Measurements from ENCODE around the gene COLQ. TPM values are rescaled to one million over a fixed set of nuclear protein-coding genes. Genes with fewer than 3 reads are reported as not detected.
"Not testable (repeated sequence)": the region's sequence is repeated elsewhere in the genome, so short reads cannot be mapped to it uniquely, and the experiment has no call there.

COLQ gene
- polyA plus RNA-seq (2014; cell fraction: cytosol; rRNA removed) = 3.4 and 4.7 TPM in 2 replicates
- 12.5 and 15.5 TPM in 2 replicates for polyA plus RNA-seq (2014; cell fraction: nucleus; rRNA removed)

- DNase-seq (ENCODE audit: low spot score) = no peak
Measured at GRCh38 chr3:15521573-15521965, at the start of gene COLQ. Gene COLQ, minus strand, starts transcription at chr3:15521706. Its CDS starts 81 bp downstream, at chr3:15521625.

DNA sequence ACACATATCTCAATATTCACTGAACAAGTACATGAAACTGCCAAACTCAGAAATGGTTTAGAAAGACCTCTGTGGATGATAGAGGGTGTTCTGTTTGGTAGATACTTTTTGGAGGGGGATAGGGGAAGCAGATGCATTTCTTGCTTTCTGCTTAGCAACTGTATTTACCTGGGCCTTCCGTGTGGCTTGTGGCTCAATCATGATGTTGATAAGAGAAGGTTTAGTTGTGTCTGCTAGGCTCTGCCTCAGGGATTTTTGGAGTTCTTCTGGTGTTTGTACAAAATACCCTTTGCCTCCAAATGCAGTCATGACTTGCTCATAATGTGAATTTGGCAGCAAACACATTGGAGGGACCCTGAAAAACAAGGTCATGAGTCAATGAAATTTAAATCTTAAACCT lies 41.7 kb upstream of the COLQ start:
- no peak for DNase-seq (ENCODE audit: low spot score)

GRCh38 chr3:15562560-15562959 lies 41.1 kb upstream of the COLQ start:
- no peak for DNase-seq (ENCODE audit: low spot score)

- no peak for DNase-seq (ENCODE audit: low spot score)
Measured at GRCh38 chr3:15558581-15558980, 37.1 kb upstream of the COLQ start.

DNA sequence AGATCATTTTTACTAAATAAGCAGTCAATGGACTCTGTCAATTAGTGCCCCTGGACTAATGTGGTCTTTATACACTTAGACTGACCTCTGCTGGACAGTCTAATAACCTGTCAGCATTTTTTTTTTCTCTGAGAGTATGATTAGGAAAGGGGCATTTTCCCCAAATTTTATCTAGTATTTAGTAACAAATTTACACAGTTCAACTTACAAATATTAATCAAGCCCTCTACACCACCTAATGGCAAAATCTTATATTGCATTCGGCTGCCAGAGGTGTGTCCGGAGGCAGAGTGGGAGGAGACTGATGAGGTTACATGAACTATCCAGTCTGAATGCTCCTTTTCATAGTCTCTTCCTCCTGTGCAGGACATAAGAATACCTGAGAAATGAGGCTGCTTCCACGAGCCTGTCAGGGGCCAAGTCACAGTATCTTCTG lies 36.0 kb upstream of the COLQ start:
- peak; percentile 74 for DNase-seq (ENCODE audit: low spot score)

GRCh38 chr3:15556512-15556911 lies 35.0 kb upstream of the COLQ start:
- no peak for DNase-seq (ENCODE audit: low spot score)

GRCh38 chr3:15553749-15554148 lies 32.2 kb upstream of the COLQ start:
- no peak for DNase-seq (ENCODE audit: low spot score)

- no peak for DNase-seq (ENCODE audit: low spot score)
Measured at GRCh38 chr3:15551902-15552301, 30.4 kb upstream of the COLQ start.

DNA sequence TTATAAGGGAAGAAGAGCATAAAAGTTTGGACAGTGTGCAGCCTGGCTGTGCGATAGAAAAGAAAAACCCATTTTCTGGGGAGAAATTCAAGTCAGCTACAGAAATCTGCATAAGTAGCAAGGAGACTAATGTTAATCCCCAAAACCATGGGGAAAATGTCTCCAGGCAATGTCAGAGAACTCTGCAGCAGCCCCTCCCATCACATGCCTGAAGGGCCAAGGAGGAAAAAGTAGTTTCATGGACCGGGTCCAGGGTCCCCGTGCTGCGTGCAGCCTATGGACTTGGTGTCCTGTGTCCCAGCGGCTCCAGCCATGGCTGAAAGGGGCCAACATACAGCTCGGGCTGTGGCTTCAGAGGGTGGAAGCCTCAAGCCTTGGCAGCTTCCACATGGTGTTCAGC lies 28.3 kb upstream of the COLQ start:
- DNase-seq (ENCODE audit: low spot score) = no peak

GRCh38 chr3:15542614-15543013 lies 21.1 kb upstream of the COLQ start:
- no peak for DNase-seq (ENCODE audit: low spot score)

DNA sequence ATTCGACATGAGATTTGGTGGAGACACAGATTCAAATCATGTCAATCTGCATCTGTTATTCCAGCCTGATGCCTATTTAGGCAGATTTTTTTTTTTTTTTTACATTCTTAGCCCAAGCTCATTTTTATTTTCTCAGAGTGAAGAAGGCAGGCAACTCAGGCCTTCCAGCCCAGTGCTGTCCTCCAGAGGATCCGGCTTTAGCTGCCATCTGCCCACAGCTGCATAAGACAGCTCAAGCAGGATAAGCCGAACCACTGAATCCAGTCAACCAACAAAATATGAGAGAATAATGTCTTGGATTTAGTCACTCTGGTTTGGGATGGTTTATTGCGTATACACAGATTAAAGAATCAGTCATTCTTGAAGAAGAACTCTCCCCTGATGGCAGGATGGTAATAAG lies 19.9 kb upstream of the COLQ start:
- no peak for DNase-seq (ENCODE audit: low spot score)

DNA sequence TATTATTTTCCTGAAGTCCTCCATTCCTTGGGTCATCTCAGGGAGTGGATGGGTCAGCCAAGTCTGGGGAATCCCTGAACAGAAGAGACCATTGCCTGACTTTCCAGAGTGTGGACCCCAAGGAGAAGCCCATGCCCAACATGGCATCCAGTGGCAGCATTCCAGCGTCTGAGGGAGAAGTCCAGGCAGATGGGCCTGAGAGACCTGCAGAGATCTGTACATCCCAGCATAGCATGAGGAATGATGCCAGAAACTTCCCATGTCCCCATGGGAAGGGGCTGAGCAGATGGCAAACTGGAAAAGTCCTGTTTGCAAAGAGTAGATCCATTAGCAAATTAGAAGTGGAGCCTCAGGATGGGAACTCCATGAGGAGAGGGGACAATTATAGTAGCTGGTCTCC lies 17.6 kb upstream of the COLQ start:
- DNase-seq (ENCODE audit: low spot score) = no peak

GRCh38 chr3:15538345-15538744 lies 16.8 kb upstream of the COLQ start:
- no peak for DNase-seq (ENCODE audit: low spot score)

DNA sequence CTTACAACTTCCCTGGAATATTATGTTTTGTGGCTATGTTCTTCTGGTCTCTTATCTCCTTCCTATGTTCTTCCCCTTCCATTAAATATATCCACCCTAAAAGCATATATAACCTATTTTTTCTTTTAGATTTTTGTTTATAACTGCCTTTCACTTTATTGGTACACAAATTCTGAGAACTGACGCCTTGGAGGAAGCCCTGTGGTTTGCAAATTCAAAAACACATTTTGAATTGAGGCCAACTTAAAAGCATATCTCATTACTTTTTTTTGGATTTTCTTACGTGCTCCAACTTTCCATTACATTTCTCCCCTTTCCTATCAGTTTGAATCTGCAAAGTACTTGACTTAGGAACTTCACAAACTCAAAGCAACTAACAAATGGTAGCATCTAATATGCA lies 15.3 kb upstream of the COLQ start:
- no peak for DNase-seq (ENCODE audit: low spot score)

DNA sequence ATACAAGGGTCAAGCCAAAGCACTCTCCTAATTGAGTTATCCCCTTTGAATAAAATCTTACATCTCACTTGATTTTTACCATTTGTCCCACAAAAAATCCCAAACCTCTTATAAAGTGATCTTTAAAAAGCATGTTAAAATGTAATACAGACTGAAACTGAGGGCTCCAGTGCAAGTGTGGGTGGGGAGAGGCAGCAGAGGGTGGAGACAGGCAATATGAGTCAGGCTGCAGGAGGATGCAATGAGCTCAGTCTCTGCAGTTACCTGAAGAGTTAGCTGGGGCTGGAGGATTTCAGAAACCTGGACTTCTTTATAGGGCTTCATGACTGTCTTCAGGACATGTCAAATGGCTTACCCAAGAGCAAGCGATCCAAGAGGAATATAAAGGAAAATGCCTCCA lies 14.2 kb upstream of the COLQ start:
- no peak for DNase-seq (ENCODE audit: low spot score)

DNA sequence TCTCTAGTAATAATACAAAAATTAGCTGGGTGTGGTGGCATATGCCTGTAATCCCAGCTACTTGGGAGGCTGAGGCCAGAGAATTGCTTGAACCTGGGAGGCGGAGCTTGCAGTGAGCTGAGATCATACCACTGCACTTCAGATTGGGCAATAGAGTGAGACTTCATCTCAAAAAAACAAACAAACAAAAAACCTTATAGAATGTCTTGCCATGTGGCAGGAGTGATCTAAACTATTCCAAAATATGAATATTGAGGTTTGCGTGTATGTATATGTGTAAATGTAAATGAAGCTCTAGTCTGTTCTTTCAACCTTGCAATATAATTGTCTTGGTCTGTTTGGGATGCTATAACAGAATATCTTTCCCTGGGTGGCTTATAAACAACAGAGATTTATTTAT lies 11.1 kb upstream of the COLQ start:
- DNase-seq (ENCODE audit: low spot score) = not testable (repeated sequence)

DNA sequence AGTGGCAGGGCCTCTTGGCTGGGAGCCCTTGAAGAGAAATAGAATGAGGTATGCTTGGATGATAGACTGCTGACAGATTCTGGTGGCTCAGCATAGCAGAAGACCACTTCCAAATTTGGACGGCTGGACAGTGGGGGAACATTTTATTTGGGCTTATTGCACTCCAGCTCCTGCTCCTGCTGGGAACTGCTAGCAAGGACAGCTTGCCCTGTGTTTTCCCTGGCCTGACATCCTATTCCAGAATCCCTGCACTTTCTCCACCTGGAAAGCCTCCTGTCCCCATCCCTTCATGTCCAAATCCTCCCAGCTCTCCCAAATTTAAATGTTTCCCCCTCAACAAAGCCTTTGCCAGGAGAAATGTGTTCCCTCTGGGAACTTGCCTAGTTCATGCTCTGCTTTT lies 9.8 kb upstream of the COLQ start:
- DNase-seq (ENCODE audit: low spot score) = no peak

DNA sequence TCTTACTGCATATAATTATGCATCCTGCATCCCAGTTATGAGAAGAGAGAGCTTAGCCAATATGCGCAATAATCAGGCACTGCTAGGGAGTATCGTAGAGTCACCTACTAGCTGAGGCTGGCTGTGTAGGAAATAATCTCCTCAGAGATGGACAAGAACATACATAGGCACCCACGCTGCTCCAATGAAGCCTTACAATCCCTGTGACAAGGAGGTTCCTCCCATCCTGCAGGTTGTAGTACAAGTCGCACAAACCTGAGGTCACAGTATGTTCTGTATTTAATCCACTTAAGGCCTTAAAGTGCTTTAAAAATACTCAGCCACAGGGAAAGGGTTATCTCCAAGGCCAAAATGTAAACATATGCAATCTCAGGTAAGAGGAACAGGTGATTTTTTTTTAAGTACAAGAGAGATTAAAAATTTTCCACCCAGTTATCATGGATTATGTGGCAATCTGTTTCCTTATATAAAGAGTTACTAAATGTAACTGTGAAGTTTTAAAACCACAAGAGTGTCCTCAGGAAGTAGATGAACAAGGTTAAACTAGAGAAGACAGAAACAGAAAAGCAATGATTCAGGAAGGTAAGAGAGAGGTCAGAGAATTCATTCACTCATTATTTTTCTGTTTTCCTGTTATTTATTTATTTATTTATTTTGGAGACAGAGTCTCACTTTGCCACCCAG lies 7.5 kb upstream of the COLQ start:
- DNase-seq (ENCODE audit: low spot score) = no peak

GRCh38 chr3:15527031-15527459 lies 5.5 kb upstream of the COLQ start:
- DNase-seq (ENCODE audit: low spot score) = peak; percentile 100

GRCh38 chr3:15525790-15526189 lies 4.3 kb upstream of the COLQ start:
- no peak for DNase-seq (ENCODE audit: low spot score)

- DNase-seq (ENCODE audit: low spot score) = no peak
Measured at GRCh38 chr3:15523660-15524417, 2.3 kb upstream of the COLQ start.

GRCh38 chr3:15522016-15522415 lies 510 bp upstream of the COLQ start:
- DNase-seq (ENCODE audit: low spot score) = no peak

Data from SK-N-DZ (cell line).